IMR-90 (cell line): ENCODE results near the gene ARID3C. TPM values are rescaled to one million over a fixed set of nuclear protein-coding genes. Genes with fewer than 3 reads are reported as not detected.

ENCODE experiments used
- ATAC-seq: fragments of 200-7000 bp; cut with Tn5 transposase; 2 replicates; pipeline ENCODE4 v1.9.1; 2020; ENCODE audit warnings: low read depth, mild to moderate bottlenecking, moderate library complexity
- BruUV-seq: library from RNA; stranded (reverse); fragments of 400-500 nt; replicated peaks from 2 replicates; lab custom pipeline; 2021; lab: Mats Ljungman, UMichigan
- CTCF ChIA-PET: fragments of 300-600 bp; formaldehyde crosslinking; extraction: SDS; loops from one replicate; lab custom pipeline; 2021; ENCODE audit warnings: antibody characterized with exemption; lab: Yijun Ruan, JAX
- POLR2A ChIA-PET: fragments of 300-600 bp; sonication (Branson Sonifier 250); formaldehyde crosslinking; loops from one replicate; lab custom pipeline; 2022; ENCODE audit warnings: antibody characterized with exemption; ENCODE audit not compliant: unreplicated experiment; lab: Charles Lee
- DNase-seq: peaks from one replicate; pipeline ENCODE4 v3.0.0; 2013
- H2AFZ ChIP-seq: replicated peaks from 2 replicates; pipeline ENCODE3; 2013; ENCODE audit warnings: low read length, mild to moderate bottlenecking; ENCODE audit not compliant: poor library complexity
- H2AK5ac ChIP-seq: 2 replicates; pipeline ENCODE4 v1.6.1; 2013; ENCODE audit warnings: low read depth, low read length, inconsistent platforms
- H2AK9ac ChIP-seq: replicated peaks from 2 replicates; pipeline ENCODE3; 2013; ENCODE audit warnings: mild to moderate bottlenecking, low read depth, low read length, moderate library complexity; ENCODE audit not compliant: poor library complexity
- H2BK120ac ChIP-seq: 2 replicates; pipeline ENCODE4 v1.6.1; 2013; ENCODE audit warnings: low read depth, low read length, inconsistent platforms
- H2BK15ac ChIP-seq: 3 replicates; pipeline ENCODE4 v1.6.1; 2013; ENCODE audit warnings: low read depth, low read length, inconsistent platforms
- H2BK20ac ChIP-seq: 2 replicates; pipeline ENCODE4 v1.6.1; 2013; ENCODE audit warnings: low read depth, mild to moderate bottlenecking, inconsistent platforms, low read length, moderate library complexity
- H2BK5ac ChIP-seq: 2 replicates; pipeline ENCODE4 v1.6.1; 2013; ENCODE audit warnings: mild to moderate bottlenecking, low read depth, low read length, inconsistent platforms; ENCODE audit not compliant: poor library complexity, severe bottlenecking
- H3K14ac ChIP-seq: replicated peaks from 2 replicates; pipeline ENCODE4 v1.6.1; 2013; ENCODE audit warnings: low read depth, low read length, inconsistent platforms
- H3K18ac ChIP-seq: 2 replicates; pipeline ENCODE4 v1.6.1; 2013; ENCODE audit warnings: low read depth, low read length, control low read depth
- H3K23ac ChIP-seq: 2 replicates; pipeline ENCODE4 v1.6.1; 2013; ENCODE audit warnings: low read depth, low read length, inconsistent platforms
- H3K27ac ChIP-seq: 2 replicates; pipeline ENCODE4 v1.5.1; 2013; ENCODE audit warnings: mild to moderate bottlenecking, control low read depth, low read length; ENCODE audit not compliant: insufficient read depth
- H3K27me3 ChIP-seq: 2 replicates; pipeline ENCODE4 v1.6.1; 2013; ENCODE audit warnings: low read length; ENCODE audit not compliant: control insufficient read depth, insufficient read depth
- H3K36me3 ChIP-seq: 2 replicates; pipeline ENCODE4 v1.6.1; 2013; ENCODE audit warnings: low read length, mixed read lengths; ENCODE audit not compliant: control insufficient read depth, insufficient read depth
- H3K4ac ChIP-seq: 2 replicates; pipeline ENCODE4 v1.6.1; 2013; ENCODE audit warnings: low read depth, low read length, inconsistent platforms
- H3K4me1 ChIP-seq: 2 replicates; pipeline ENCODE4 v1.6.1; 2013; ENCODE audit warnings: low read length, mixed read lengths; ENCODE audit not compliant: control insufficient read depth, insufficient read depth
- H3K4me2 ChIP-seq: 2 replicates; pipeline ENCODE4 v1.6.1; 2013; ENCODE audit warnings: low read depth, mild to moderate bottlenecking, control low read depth, low read length, moderate library complexity
- H3K4me3 ChIP-seq: 2 replicates; pipeline ENCODE4 v1.5.1; 2013; ENCODE audit warnings: low read depth, mild to moderate bottlenecking, control low read depth, low read length, moderate library complexity; ENCODE audit not compliant: insufficient read depth
- H3K56ac ChIP-seq: 2 replicates; pipeline ENCODE4 v1.6.1; 2013; ENCODE audit warnings: low read length, inconsistent platforms; ENCODE audit not compliant: insufficient read depth; ENCODE audit errors: extremely low read depth
- H3K79me1 ChIP-seq, 2 experiments: 2 replicates each; pipeline ENCODE4 v1.6.1; 2013; ENCODE audit warnings: low read length in 2 of 2, inconsistent platforms in 1 of 2, low read depth in 1 of 2
- H3K9ac ChIP-seq: 2 replicates; pipeline ENCODE4 v1.6.1; 2013; ENCODE audit warnings: low read depth, low read length, control low read depth
- H3K9me1 ChIP-seq: 2 replicates; pipeline ENCODE4 v1.6.1; 2013; ENCODE audit warnings: low read length, inconsistent platforms; ENCODE audit not compliant: insufficient read depth
- H3K9me3 ChIP-seq: 2 replicates; pipeline ENCODE4 v1.6.1; 2013; ENCODE audit warnings: low read length; ENCODE audit not compliant: control insufficient read depth, insufficient read depth
- H4K20me1 ChIP-seq: 2 replicates; pipeline ENCODE4 v1.6.1; 2013; ENCODE audit warnings: low read length, inconsistent platforms; ENCODE audit not compliant: insufficient read depth
- H4K5ac ChIP-seq: 2 replicates; pipeline ENCODE4 v1.6.1; 2013; ENCODE audit warnings: mild to moderate bottlenecking, low read depth, low read length, control low read depth
- H4K8ac ChIP-seq, 2 experiments: 2 replicates each; pipeline ENCODE4 v1.6.1; 2013; ENCODE audit warnings: low read depth in 2 of 2, low read length in 2 of 2, control low read depth in 1 of 2, inconsistent platforms in 1 of 2
- H4K91ac ChIP-seq: 2 replicates; pipeline ENCODE4 v1.6.1; 2013; ENCODE audit warnings: low read depth, low read length, inconsistent platforms; ENCODE audit not compliant: insufficient read depth
- BHLHE40 ChIP-seq: fragments of 150-350 bp; IDR thresholded peaks from 2 replicates; pipeline ENCODE4 v1.6.1; 2016; ENCODE audit warnings: mild to moderate bottlenecking, low read depth, low read length
- CEBPB ChIP-seq: IDR thresholded peaks from 2 replicates; pipeline ENCODE4 v1.6.1; 2012; ENCODE audit warnings: low read depth, low read length, improper control_type of control experiment
- CHD1 ChIP-seq: IDR thresholded peaks from 2 replicates; pipeline ENCODE4 v1.6.1; 2012; ENCODE audit warnings: low read depth, low read length, improper control_type of control experiment
- CTCF ChIP-seq: conservative IDR thresholded peaks from 2 replicates; pipeline ENCODE4 v1.5.1; 2012; ENCODE audit warnings: mild to moderate bottlenecking, low read depth, low read length, improper control_type of control experiment
- ELK1 ChIP-seq: fragments of 150-350 bp; IDR thresholded peaks from 2 replicates; pipeline ENCODE4 v1.6.1; 2016; ENCODE audit warnings: low read depth, mild to moderate bottlenecking, low read length, moderate library complexity, borderline replicate concordance
- FOS ChIP-seq: fragments of 150-350 bp; IDR thresholded peaks from 2 replicates; pipeline ENCODE4 v1.6.1; 2016; ENCODE audit warnings: low read depth, low read length
- MAFK ChIP-seq: IDR thresholded peaks from 2 replicates; pipeline ENCODE4 v1.6.1; 2012; ENCODE audit warnings: low read depth, low read length, improper control_type of control experiment
- MAZ ChIP-seq: IDR thresholded peaks from 2 replicates; pipeline ENCODE4 v1.6.1; 2012; ENCODE audit warnings: low read depth, mild to moderate bottlenecking, low read length, improper control_type of control experiment, moderate library complexity, borderline replicate concordance
- MXI1 ChIP-seq: IDR thresholded peaks from 2 replicates; pipeline ENCODE4 v1.6.1; 2012; ENCODE audit warnings: low read depth, mild to moderate bottlenecking, low read length, moderate library complexity, borderline replicate concordance
- NFE2L2 ChIP-seq: fragments of 150-350 bp; IDR thresholded peaks from 2 replicates; pipeline ENCODE4 v1.6.1; 2016; ENCODE audit warnings: low read depth, mild to moderate bottlenecking, low read length
- POLR2A ChIP-seq: IDR thresholded peaks from 2 replicates; pipeline ENCODE4 v1.6.1; 2012; ENCODE audit warnings: mild to moderate bottlenecking, low read depth, low read length
- RAD21 ChIP-seq: IDR thresholded peaks from 2 replicates; pipeline ENCODE4 v1.6.1; 2012; ENCODE audit warnings: low read length, improper control_type of control experiment
- RCOR1 ChIP-seq: IDR thresholded peaks from 2 replicates; pipeline ENCODE4 v1.6.1; 2012; ENCODE audit warnings: mild to moderate bottlenecking, low read length, improper control_type of control experiment; ENCODE audit not compliant: insufficient replicate concordance
- RFX5 ChIP-seq: IDR thresholded peaks from 2 replicates; pipeline ENCODE4 v1.8.0; 2012; ENCODE audit warnings: low read depth, mild to moderate bottlenecking, low read length, moderate library complexity
- SMC3 ChIP-seq: fragments of 150-350 bp; IDR thresholded peaks from 2 replicates; pipeline ENCODE4 v1.6.1; 2016; ENCODE audit warnings: low read depth, mild to moderate bottlenecking, antibody characterized with exemption, low read length, moderate library complexity
- USF2 ChIP-seq: fragments of 150-350 bp; IDR thresholded peaks from 2 replicates; pipeline ENCODE4 v1.6.1; 2017; ENCODE audit warnings: mild to moderate bottlenecking, antibody characterized with exemption, low read length, low read depth
- dilution Hi-C: fragments of 300-500 bp; cut with HindIII; formaldehyde crosslinking; loops from one replicate; pipeline ENCODE4 v1.14.3; 2018; ENCODE audit warnings: low sequenced_read_pairs; ENCODE audit not compliant: unreplicated experiment
- in situ Hi-C: fragments of 300-500 bp; cut with MboI; formaldehyde crosslinking; loops from 3 replicates; pipeline ENCODE4 v1.14.3; 2019; ENCODE audit warnings: low sequenced_read_pairs, inconsistent platforms, mixed read lengths
- intact Hi-C: fragments of 100-400 bp; cut with micrococcal nuclease; formaldehyde crosslinking; loops from 2 replicates; pipeline ENCODE4 v1.10.0; 2022
- polyA plus RNA-seq, 3 experiments: library from polyadenylated mRNA; depleted of rRNA; stranded (reverse); fragments of >200 nt; gene quantifications; 2 replicates each; pipeline ENCODE4 v1.2.3, GENCODE V29; 2012; ENCODE audit warnings: low replicate concordance in 1 of 3
- total RNA-seq: library from RNA; depleted of rRNA; stranded (reverse); fragments of >200 nt; gene quantifications from 2 replicates; pipeline ENCODE4 v1.2.3, GENCODE V29; 2012

ARID3C gene
- total and polyA plus RNA-seq, 2 of the 4 experiments (the other 2 are of a cell fraction) = 0.07 TPM; not detected in 1

GRCh38 chr9:34572092-34572491, 56.8 kb downstream of the ARID3C start:
- Histone ChIP-seq H2BK5ac (no peak overlapping the region), H3K4me2 (no peak overlapping the region), H3K4me3 (no peak overlapping the region), H3K79me1 (no peaks in the 10 kb centered on the region), H3K23ac (no peak overlapping the region), H3K14ac (no peak overlapping the region), H3K4ac (no peak overlapping the region), H2AK5ac (no peak overlapping the region), H2BK120ac (no peak overlapping the region), H2AK9ac (no peak overlapping the region), H2AFZ (no peak overlapping the region), H4K20me1 (no peaks in the 10 kb centered on the region), H3K9ac (no peak overlapping the region), H4K91ac (no peak overlapping the region), H3K27ac (no peak overlapping the region), H3K18ac (no peak overlapping the region), H3K36me3 (no peaks in the 10 kb centered on the region), H4K8ac (no peak overlapping the region), H3K56ac (no peak overlapping the region), H3K9me3 (no peaks in the 10 kb centered on the region), H2BK20ac (no peak overlapping the region), H4K5ac (no peak overlapping the region), H3K4me1 (no peaks in the 10 kb centered on the region), H3K27me3 (peaks cover 89% of the 10 kb centered on the region), H3K9me1 (0 out of 2 replicates have a peak, but pooled peaks cover 3% of the 10 kb centered on the region), H2BK15ac (no peak overlapping the region)
- intact Hi-C loops = no loop called here
- dilution Hi-C loops = no loop called here
- in situ Hi-C loops = no loop called here
- DNase-seq = no peak
- POLR2A ChIA-PET = no interaction called here
- no peak for ATAC-seq
- TF ChIP-seq MXI1 = no peak
- no peak for TF ChIP-seq RAD21
- no peak for TF ChIP-seq USF2
- no peak for TF ChIP-seq BHLHE40
- TF ChIP-seq RFX5 = no peak
- TF ChIP-seq MAZ = no peak
- no peak for TF ChIP-seq ELK1
- TF ChIP-seq NFE2L2 = no peak
- no peak for TF ChIP-seq CTCF
- TF ChIP-seq CHD1 = no peak
- TF ChIP-seq SMC3 = no peak
- TF ChIP-seq CEBPB = no peak
- no peak for TF ChIP-seq MAFK
- no peak for TF ChIP-seq RCOR1
- no peak for TF ChIP-seq POLR2A
- TF ChIP-seq FOS = no peak
- BruUV-seq = no TSS peak
- CTCF ChIA-PET = no interaction called here
